GM12801 (cell line): ENCODE data around the gene ADISSP.

ENCODE experiments used
- TF ChIP-seq, protein P1 (sequence below): IDR thresholded peaks from one replicate; pipeline ENCODE4 v1.5.1; 2011; ENCODE audit warnings: control low read depth; ENCODE audit not compliant: insufficient read length; ENCODE audit errors: extremely low read depth

ADISSP gene

DNA sequence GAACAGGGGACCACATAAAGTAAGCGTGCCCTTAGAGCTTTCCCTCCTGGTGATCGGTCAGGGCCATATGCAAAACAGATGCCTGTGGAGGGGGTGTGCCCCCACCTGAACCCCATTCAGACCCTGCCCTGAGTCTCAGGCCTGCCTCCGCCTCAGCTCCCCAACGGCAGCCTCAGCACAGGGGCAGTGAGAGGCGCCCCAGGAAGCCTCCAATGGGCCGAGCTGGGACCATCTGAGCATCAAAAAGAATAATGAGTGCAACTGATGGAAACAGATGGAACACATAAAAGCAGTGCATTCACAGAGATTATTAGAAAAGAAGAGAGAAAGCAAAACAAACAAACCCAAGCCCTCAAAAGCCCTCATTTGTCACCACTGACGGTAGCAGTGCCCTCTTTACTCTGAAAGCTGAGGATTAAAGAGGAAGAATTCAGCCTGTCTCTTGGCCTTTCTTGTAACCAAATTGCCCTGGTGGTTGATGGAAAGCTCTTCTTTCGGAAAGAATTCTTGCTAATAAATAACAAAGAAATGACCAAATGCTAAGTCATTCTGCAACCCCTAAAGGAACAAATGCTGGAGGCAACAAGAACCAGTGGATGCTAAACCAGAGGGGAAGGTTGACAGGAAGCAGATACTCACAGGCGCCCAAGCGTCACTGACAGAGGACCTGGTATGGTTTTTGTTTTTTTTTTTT, 6.8 kb downstream of the ADISSP start:
- TF ChIP-seq, protein P1, sequence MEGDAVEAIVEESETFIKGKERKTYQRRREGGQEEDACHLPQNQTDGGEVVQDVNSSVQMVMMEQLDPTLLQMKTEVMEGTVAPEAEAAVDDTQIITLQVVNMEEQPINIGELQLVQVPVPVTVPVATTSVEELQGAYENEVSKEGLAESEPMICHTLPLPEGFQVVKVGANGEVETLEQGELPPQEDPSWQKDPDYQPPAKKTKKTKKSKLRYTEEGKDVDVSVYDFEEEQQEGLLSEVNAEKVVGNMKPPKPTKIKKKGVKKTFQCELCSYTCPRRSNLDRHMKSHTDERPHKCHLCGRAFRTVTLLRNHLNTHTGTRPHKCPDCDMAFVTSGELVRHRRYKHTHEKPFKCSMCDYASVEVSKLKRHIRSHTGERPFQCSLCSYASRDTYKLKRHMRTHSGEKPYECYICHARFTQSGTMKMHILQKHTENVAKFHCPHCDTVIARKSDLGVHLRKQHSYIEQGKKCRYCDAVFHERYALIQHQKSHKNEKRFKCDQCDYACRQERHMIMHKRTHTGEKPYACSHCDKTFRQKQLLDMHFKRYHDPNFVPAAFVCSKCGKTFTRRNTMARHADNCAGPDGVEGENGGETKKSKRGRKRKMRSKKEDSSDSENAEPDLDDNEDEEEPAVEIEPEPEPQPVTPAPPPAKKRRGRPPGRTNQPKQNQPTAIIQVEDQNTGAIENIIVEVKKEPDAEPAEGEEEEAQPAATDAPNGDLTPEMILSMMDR, result no peak

- TF ChIP-seq, protein P1, result no peak
These were observed 7.7 kb downstream of the ADISSP start for GRCh38 chr20:3759884-3760283.

DNA sequence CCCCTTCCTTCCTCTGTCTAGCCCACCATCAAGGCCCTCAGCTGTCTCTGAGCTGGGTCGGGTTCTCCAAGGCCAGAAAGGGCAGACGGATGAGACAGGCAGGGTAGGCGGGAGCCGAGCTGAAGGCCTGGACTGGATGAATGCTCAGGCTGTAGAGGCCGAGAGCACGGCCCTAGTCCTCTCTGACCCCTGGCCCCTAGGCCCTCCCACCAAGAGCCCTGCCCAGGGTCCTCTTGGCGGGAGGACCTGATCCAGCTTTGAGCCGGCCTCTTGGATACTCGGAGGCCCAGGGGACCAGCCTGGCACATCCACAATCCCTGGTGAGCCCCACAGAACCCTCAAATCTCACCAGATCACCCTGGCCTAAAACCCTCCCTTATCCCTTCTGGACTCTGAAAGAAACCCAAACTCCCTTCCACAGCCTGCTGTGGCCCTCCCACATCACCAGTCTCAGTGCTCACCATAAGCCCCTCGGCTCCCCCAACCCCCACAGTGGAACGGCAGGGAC, 8.2 kb downstream of the ADISSP start:
- TF ChIP-seq, protein P1, result no peak

DNA sequence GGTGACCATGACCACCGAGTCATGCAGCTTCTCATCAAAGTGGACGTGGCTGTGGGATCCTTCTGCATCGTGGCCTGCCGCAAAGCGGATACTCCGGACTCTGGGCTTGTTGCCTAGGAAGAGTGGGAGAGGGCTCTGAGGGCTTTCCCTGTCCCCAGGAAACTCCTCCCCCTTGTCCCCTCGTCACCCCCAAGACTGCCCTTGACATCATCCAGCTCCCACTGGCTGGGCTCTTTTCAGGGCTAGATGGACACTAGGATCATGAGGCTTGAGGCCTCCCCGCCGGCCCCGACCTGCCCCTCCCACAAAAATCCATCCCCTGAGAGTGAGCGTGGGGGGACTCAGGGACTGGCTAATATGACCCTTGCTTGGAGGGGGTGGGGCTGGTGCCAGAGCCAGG, 9.0 kb downstream of the ADISSP start:
- TF ChIP-seq, protein P1, result no peak

DNA sequence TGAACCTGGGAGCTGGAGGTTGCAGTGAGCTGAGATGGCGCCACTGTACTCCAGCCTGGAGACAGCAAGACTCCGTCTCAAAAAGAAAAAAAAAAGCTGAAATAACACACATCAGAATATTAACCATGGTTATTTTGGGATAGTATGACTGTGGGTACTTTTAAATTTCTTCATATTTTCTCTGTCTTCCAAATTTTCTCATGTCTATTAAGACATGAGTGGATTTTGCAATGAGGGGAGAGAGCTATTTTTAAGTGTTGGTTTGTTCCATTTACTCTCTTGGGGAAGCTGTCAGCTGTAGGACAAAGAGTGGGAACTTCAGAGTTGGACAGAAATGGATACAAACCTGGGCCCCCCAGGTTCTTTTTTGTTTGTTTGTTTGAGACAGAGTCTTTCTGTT, 10.3 kb downstream of the ADISSP start:
- TF ChIP-seq, protein P1, result no peak

GRCh38 chr20:3755814-3756480, 11.6 kb downstream of the ADISSP start:
- TF ChIP-seq, protein P1, result no peak

DNA sequence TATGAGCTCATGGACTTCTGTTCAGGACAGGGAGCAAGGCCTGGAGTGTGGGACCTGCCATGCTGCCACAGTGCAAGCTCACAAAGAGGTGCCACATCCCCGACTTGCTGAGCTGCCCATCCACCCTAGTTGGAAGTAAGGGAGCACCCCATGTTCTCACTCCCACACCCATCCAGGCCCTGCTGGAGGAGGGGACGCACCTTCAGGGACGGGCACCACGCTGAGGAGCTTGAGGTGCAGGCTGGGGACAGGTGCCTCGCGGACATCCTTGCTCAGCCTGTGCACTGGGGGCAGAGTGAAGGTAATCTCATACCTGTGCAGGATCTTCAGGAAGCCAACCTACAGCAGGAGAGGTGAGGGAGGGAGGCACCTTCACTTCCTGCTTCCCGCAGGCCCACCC, 12.3 kb downstream of the ADISSP start:
- TF ChIP-seq, protein P1, result no peak
